Astrocyte (in vitro differentiated cells and primary cell): ENCODE measurements around the gene ATP9A. TPM values are rescaled to one million over a fixed set of nuclear protein-coding genes. Genes with fewer than 3 reads are reported as not detected.
"Not testable (repeated sequence)": the region's sequence is repeated elsewhere in the genome, so short reads cannot be mapped to it uniquely, and the experiment has no call there.

Experiments
- DNase-seq: peaks from one replicate; pipeline ENCODE4 v3.0.0-alpha.2; 2010; ENCODE audit warnings: low read depth
- FAIRE-seq: peaks from 2 replicates; lab custom pipeline; 2011; peaks lifted over from hg19 to GRCh38; lab: Jason Lieb, UNC
- H2AFZ ChIP-seq: 2 replicates; pipeline ENCODE4 v1.6.0; 2012; ENCODE audit warnings: low read depth, low read length, inconsistent platforms
- H3K27ac ChIP-seq: 2 replicates; pipeline ENCODE4 v1.5.1; 2011; ENCODE audit warnings: low read depth, low read length, inconsistent platforms
- H3K27me3 ChIP-seq: 2 replicates; pipeline ENCODE4 v1.6.0; 2011; ENCODE audit warnings: low read length, inconsistent platforms; ENCODE audit not compliant: insufficient read depth
- H3K36me3 ChIP-seq: 2 replicates; pipeline ENCODE4 v1.5.1; 2011; ENCODE audit warnings: low read length, inconsistent platforms; ENCODE audit not compliant: insufficient read depth
- H3K4me1 ChIP-seq: 2 replicates; pipeline ENCODE4 v1.5.1; 2011; ENCODE audit warnings: low read length, inconsistent platforms; ENCODE audit not compliant: insufficient read depth
- H3K4me2 ChIP-seq: 2 replicates; pipeline ENCODE4 v1.6.0; 2012; ENCODE audit warnings: low read length, inconsistent platforms
- H3K4me3 ChIP-seq: 2 replicates; pipeline ENCODE4 v1.5.1; 2011; ENCODE audit warnings: low read depth, mild to moderate bottlenecking, low read length, inconsistent platforms; ENCODE audit not compliant: insufficient read depth
- H3K79me2 ChIP-seq: 2 replicates; pipeline ENCODE4 v1.6.0; 2012; ENCODE audit warnings: mild to moderate bottlenecking, low read length, inconsistent platforms; ENCODE audit not compliant: insufficient read depth
- H3K9ac ChIP-seq: 2 replicates; pipeline ENCODE4 v1.6.0; 2012; ENCODE audit warnings: mild to moderate bottlenecking, low read length, inconsistent platforms
- H3K9me3 ChIP-seq: 2 replicates; pipeline ENCODE4 v1.5.1; 2012; ENCODE audit warnings: low read depth, mild to moderate bottlenecking, low read length, inconsistent platforms; ENCODE audit not compliant: insufficient read depth
- H4K20me1 ChIP-seq: 2 replicates; pipeline ENCODE4 v1.6.0; 2012; ENCODE audit warnings: low read length, inconsistent platforms; ENCODE audit not compliant: insufficient read depth
- H3K27ac Mint-ChIP-seq: one replicate; pipeline ENCODE4 v1.8.0; 2021; ENCODE audit warnings: mild to moderate bottlenecking, mixed read lengths; ENCODE audit not compliant: unreplicated experiment
- H3K27me3 Mint-ChIP-seq: one replicate; pipeline ENCODE4 v1.8.0; 2021; ENCODE audit warnings: low read depth, mixed read lengths; ENCODE audit not compliant: unreplicated experiment
- H3K36me3 Mint-ChIP-seq: one replicate; pipeline ENCODE4 v1.8.0; 2021; ENCODE audit warnings: low read depth, mixed read lengths; ENCODE audit not compliant: unreplicated experiment
- H3K4me1 Mint-ChIP-seq: one replicate; pipeline ENCODE4 v1.8.0; 2021; ENCODE audit warnings: low read depth, mixed read lengths; ENCODE audit not compliant: unreplicated experiment
- H3K4me3 Mint-ChIP-seq: one replicate; pipeline ENCODE4 v1.8.0; 2021; ENCODE audit warnings: mild to moderate bottlenecking, moderate library complexity, mixed read lengths; ENCODE audit not compliant: unreplicated experiment
- H3K9me3 Mint-ChIP-seq: one replicate; pipeline ENCODE4 v1.8.0; 2021; ENCODE audit warnings: mild to moderate bottlenecking, mixed read lengths; ENCODE audit not compliant: unreplicated experiment
- CTCF ChIP-seq: IDR thresholded peaks from 2 replicates; pipeline ENCODE4 v1.5.1; 2011; ENCODE audit warnings: low read depth, mild to moderate bottlenecking, inconsistent platforms, low read length, moderate library complexity; ENCODE audit not compliant: insufficient read depth
- EZH2 ChIP-seq: IDR thresholded peaks from 2 replicates; pipeline ENCODE4 v1.6.1; 2012; ENCODE audit warnings: mild to moderate bottlenecking, low read length, inconsistent platforms; ENCODE audit not compliant: insufficient read depth
- total RNA-seq: library from RNA; stranded (reverse); gene quantifications from 2 replicates; pipeline ENCODE4 v1.2.1, GENCODE V29; 2021

The ATP9A gene
- total RNA-seq, 1 donor from 2014 or later, result 12.9 TPM

GRCh38 chr20:51768759-51769517 is 748 bp upstream of the ATP9A start:
- H3K27ac Mint-ChIP-seq, result peak overlapping the region; percentile 42
- Histone ChIP-seq H3K4me3 (no peak overlapping the region), H3K4me2 (peak overlapping the region; percentile 61), H3K4me1 (peaks cover 6% of the 10 kb centered on the region), H3K79me2 (peaks cover 19% of the 10 kb centered on the region), H3K27ac (no peak overlapping the region), H3K9ac (no peak overlapping the region), H3K36me3 (no peaks in the 10 kb centered on the region), H3K27me3 (no peaks in the 10 kb centered on the region), H3K9me3 (no peaks in the 10 kb centered on the region), H4K20me1 (no peaks in the 10 kb centered on the region), H2AFZ (peak overlapping the region; percentile 30)
- H3K4me1 Mint-ChIP-seq, result no peaks in the 10 kb centered on the region
- H3K9me3 Mint-ChIP-seq, result no peaks in the 10 kb centered on the region
- TF ChIP-seq EZH2 (no peak), CTCF (no peak)
- FAIRE-seq (no peak), DNase-seq (no peak)
- no peaks in the 10 kb centered on the region for H3K36me3 Mint-ChIP-seq
- peak overlapping the region; percentile 82 for H3K4me3 Mint-ChIP-seq
- no peaks in the 10 kb centered on the region for H3K27me3 Mint-ChIP-seq

- Histone ChIP-seq H3K36me3 (no peaks in the 10 kb centered on the region), H3K4me3 (peak overlapping the region; percentile 80), H3K4me2 (peak overlapping the region; percentile 94), H3K27me3 (no peaks in the 10 kb centered on the region), H4K20me1 (no peaks in the 10 kb centered on the region), H3K79me2 (peaks cover 30% of the 10 kb centered on the region), H3K9me3 (no peaks in the 10 kb centered on the region), H2AFZ (peak overlapping the region; percentile 88), H3K9ac (peak overlapping the region; percentile 86), H3K4me1 (peaks cover 6% of the 10 kb centered on the region), H3K27ac (no peak overlapping the region)
- DNase-seq (peak; percentile 18), FAIRE-seq (no peak)
- no peaks in the 10 kb centered on the region for H3K4me1 Mint-ChIP-seq
- no peaks in the 10 kb centered on the region for H3K27me3 Mint-ChIP-seq
- no peak overlapping the region for H3K27ac Mint-ChIP-seq
- no peaks in the 10 kb centered on the region for H3K9me3 Mint-ChIP-seq
- peak overlapping the region; percentile 82 for H3K4me3 Mint-ChIP-seq
- H3K36me3 Mint-ChIP-seq, result no peaks in the 10 kb centered on the region
- TF ChIP-seq CTCF (no peak), EZH2 (no peak)
Measured at GRCh38 chr20:51766994-51767866, 960 bp downstream of the ATP9A start.

- DNase-seq, H3K36me3 ChIP-seq, H3K4me3 Mint-ChIP-seq, FAIRE-seq, H3K4me3 ChIP-seq, H3K9me3 Mint-ChIP-seq, H3K27ac Mint-ChIP-seq, H3K9me3 ChIP-seq, H3K27ac ChIP-seq, H2AFZ ChIP-seq, H3K27me3 Mint-ChIP-seq, H3K27me3 ChIP-seq, H3K36me3 Mint-ChIP-seq, H4K20me1 ChIP-seq, H3K4me2 ChIP-seq, H3K4me1 ChIP-seq, H3K9ac ChIP-seq, H3K4me1 Mint-ChIP-seq: not testable (repeated sequence)
- H3K79me2 ChIP-seq, result peaks cover 36% of the 10 kb centered on the region
Measured at GRCh38 chr20:51765381-51765780, 2.8 kb downstream of the ATP9A start.
